22Rv1 (cell line): ENCODE results near the gene KYAT1.

ENCODE experiments used
- CTCF ChIP-seq: fragments of 450-650 bp; IDR thresholded peaks from 2 replicates; pipeline ENCODE4 v1.5.1; 2017; ENCODE audit warnings: mild to moderate bottlenecking
- ZFX ChIP-seq: fragments of 450-650 bp; IDR thresholded peaks from 2 replicates; pipeline ENCODE4 v1.6.1; 2017; ENCODE audit warnings: antibody characterized with exemption, borderline replicate concordance

- no peak for TF ChIP-seq CTCF
- no peak for TF ChIP-seq ZFX
Observed at GRCh38 chr9:128902351-128903078, 20.8 kb upstream of the KYAT1 start.
